Ovary (tissue), 9 donors: Measurements from ENCODE around the gene SLC36A3. TPM values are rescaled to one million over a fixed set of nuclear protein-coding genes. Genes with fewer than 3 reads are reported as not detected.
"Not testable (repeated sequence)": the region's sequence is repeated elsewhere in the genome, so short reads cannot be mapped to it uniquely, and the experiment has no call there.

Experiments
- DNase-seq, 5 donors: peaks; one replicate each; pipeline ENCODE4 v3.0.0-alpha.2; 2019 to 2020
- H3K27ac ChIP-seq, 2 donors: fragments of 200-600 bp; one replicate each; pipeline versions ENCODE4 v1.5.1 to v1.8.0; 2019 to 2022
- H3K27me3 ChIP-seq: fragments of 200-600 bp; one replicate; pipeline ENCODE4 v1.8.0; 2022
- H3K36me3 ChIP-seq: fragments of 200-600 bp; sonication (generic); one replicate; pipeline ENCODE4 v1.5.1; 2019
- H3K4me1 ChIP-seq: one replicate; pipeline ENCODE4 v1.8.1; 2013; ENCODE audit warnings: mild to moderate bottlenecking, moderate library complexity; ENCODE audit not compliant: insufficient read depth
- H3K4me3 ChIP-seq: fragments of 200-600 bp; sonication (generic); one replicate; pipeline ENCODE4 v1.5.1; 2017
- H3K9me3 ChIP-seq, 2 donors: fragments of 200-600 bp in 1 of 2; sonication (generic) in 1 of 2; one replicate each; pipeline versions ENCODE4 v1.5.1 to v1.8.1; 2013 to 2019; ENCODE audit warnings: mild to moderate bottlenecking in 1 of 2, moderate library complexity in 1 of 2
- EP300 ChIP-seq: sonication (generic); formaldehyde crosslinking; IDR thresholded peaks from one replicate; pipeline ENCODE4 v1.6.1; 2017; ENCODE audit warnings: antibody characterized with exemption
- POLR2A ChIP-seq: fragments of 450-650 bp; IDR thresholded peaks from one replicate; pipeline ENCODE4 v1.6.1; 2017; ENCODE audit warnings: antibody characterized with exemption, mild to moderate bottlenecking, moderate library complexity
- WGBS, 3 donors: extraction: QIAGEN DNeasy Blood & Tissue Kit in 1 of 3; methylation state at CpG; one replicate each; pipeline versions ENCODE4 v1.1.5 to v1.1.7; 2013 to 2017; 5-methylcytosine and 5-hydroxymethylcytosine counted together
- intact Hi-C, 4 donors: fragments of 100-400 bp; cut with DNase I; formaldehyde crosslinking; loops; one replicate each; pipeline versions ENCODE4 v1.11.0 to v1.15.1; 2022 to 2023
- polyA plus RNA-seq, 2 donors: library from polyadenylated mRNA; stranded (reverse); fragments of 200-250 nt in 1 of 2; fragments of 350-450 nt in 1 of 2; fragmentation: Illumina TruSeq in 1 of 2; extraction: RNeasy Lipid Tissue Mini Kit (QIAGEN cat#74804) in 1 of 2; gene quantifications; one replicate each; pipeline ENCODE4 v1.2.3, GENCODE V29; 2013 to 2014
- total RNA-seq, 7 donors: library from RNA; depleted of rRNA in 2 of 7; stranded (reverse); fragments of >200 nt in 2 of 7; fragmentation: NEBNext Ultra II Directional in 3 of 7; extraction: Animal tissue kit (Norgen Biotek cat#: 25700) in 3 of 7; gene quantifications; one replicate each; pipeline versions ENCODE4 v1.1.0 to v1.2.4, GENCODE V29; 2016 to 2023
- TF ChIP-seq, protein P1 (sequence below), 3 donors: fragments of 450-650 bp in 2 of 3; fragments of 200-600 bp in 1 of 3; IDR thresholded peaks; one replicate each; pipeline versions ENCODE4 v1.5.1 to v1.8.0; 2016 to 2022; ENCODE audit warnings: antibody characterized with exemption in 3 of 3, mild to moderate bottlenecking in 1 of 3
- donor health status: DM: no; HTN: no; CAD: no; lungs with moderate emphysema.
- donor health status: DM: no; HTN: no; CAD: no.
- donor health status: Bipolar disorder and iron deficiency.
- donor health status: DM: yes; HTN: yes; CAD: no.
- donor health status: DM: no; HTN: no; CAD: no.
- donor health status: DM: yes; HTN: yes; CAD: no.

The SLC36A3 gene
- total and polyA plus RNA-seq, 9 donors = not detected

DNA sequence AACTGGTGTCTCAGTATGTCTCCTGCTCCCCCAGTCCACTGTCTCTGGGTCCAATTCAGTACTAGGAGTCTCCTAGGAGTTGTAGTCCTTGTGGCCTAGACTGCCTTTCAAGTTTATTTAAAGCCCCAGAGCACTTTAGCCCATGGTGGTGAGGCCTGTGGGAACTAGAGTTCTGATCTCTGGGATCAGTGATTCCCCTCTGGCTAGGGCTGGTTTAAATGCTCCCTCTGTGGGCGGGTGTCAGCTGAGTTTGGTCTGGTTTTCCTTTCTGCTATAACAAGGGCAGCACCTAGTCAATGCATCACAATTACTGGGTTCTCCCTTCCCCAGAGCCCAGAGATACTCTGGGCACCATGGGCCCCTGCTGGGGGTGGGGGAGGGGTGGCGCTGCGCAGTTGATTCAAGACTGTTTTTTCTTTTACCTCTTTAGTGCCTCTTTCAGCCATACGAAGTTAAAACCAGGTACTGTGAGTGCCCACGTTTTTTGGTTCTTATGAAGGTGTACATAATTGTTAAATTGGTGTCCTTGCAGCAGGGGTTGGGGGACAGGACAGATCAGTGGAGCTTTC lies 9.3 kb upstream of the SLC36A3 start:
- Histone ChIP-seq H3K4me3 (no peak overlapping the region), H3K9me3 (no peaks in the 10 kb centered on the region), H3K27ac (no peak overlapping the region), H3K4me1 (no peaks in the 10 kb centered on the region), H3K36me3 (no peaks in the 10 kb centered on the region), H3K27me3 (no peaks in the 10 kb centered on the region)
- 73 to 82% (median 82%) methylated on average over 5 of the region's 5 CpGs for WGBS, 3 donors
- no peak for DNase-seq
- TF ChIP-seq POLR2A = no peak
- no peak for TF ChIP-seq EP300
- TF ChIP-seq, protein P1, sequence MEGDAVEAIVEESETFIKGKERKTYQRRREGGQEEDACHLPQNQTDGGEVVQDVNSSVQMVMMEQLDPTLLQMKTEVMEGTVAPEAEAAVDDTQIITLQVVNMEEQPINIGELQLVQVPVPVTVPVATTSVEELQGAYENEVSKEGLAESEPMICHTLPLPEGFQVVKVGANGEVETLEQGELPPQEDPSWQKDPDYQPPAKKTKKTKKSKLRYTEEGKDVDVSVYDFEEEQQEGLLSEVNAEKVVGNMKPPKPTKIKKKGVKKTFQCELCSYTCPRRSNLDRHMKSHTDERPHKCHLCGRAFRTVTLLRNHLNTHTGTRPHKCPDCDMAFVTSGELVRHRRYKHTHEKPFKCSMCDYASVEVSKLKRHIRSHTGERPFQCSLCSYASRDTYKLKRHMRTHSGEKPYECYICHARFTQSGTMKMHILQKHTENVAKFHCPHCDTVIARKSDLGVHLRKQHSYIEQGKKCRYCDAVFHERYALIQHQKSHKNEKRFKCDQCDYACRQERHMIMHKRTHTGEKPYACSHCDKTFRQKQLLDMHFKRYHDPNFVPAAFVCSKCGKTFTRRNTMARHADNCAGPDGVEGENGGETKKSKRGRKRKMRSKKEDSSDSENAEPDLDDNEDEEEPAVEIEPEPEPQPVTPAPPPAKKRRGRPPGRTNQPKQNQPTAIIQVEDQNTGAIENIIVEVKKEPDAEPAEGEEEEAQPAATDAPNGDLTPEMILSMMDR (IDR thresholded peaks at IDR 0.05) = no peak
- intact Hi-C loops = no loop called here

- Histone ChIP-seq H3K27me3 (no peaks in the 10 kb centered on the region), H3K36me3 (no peaks in the 10 kb centered on the region), H3K4me1 (no peaks in the 10 kb centered on the region), H3K9me3 (no peaks in the 10 kb centered on the region), H3K27ac (no peak overlapping the region), H3K4me3 (no peak overlapping the region)
- TF ChIP-seq POLR2A (no peak), EP300 (no peak)
- TF ChIP-seq, protein P1 (IDR thresholded peaks at IDR 0.05) = no peak
- no peak for DNase-seq
- intact Hi-C loops = no loop called here
Observed at GRCh38 chr5:151310932-151311331, 7.4 kb upstream of the SLC36A3 start.

GRCh38 chr5:151309821-151310220 lies 6.3 kb upstream of the SLC36A3 start:
- intact Hi-C loops, H3K27ac ChIP-seq, DNase-seq, H3K36me3 ChIP-seq, H3K27me3 ChIP-seq, H3K9me3 ChIP-seq, H3K4me1 ChIP-seq, H3K4me3 ChIP-seq: not testable (repeated sequence)
- WGBS, 3 donors = 85 to 92% (median 90%) methylated on average over 15 of the region's 15 CpGs

GRCh38 chr5:151309266-151309665 lies 5.7 kb upstream of the SLC36A3 start:
- intact Hi-C loops, H3K27me3 ChIP-seq, H3K4me3 ChIP-seq, H3K9me3 ChIP-seq, H3K4me1 ChIP-seq, H3K36me3 ChIP-seq, DNase-seq, H3K27ac ChIP-seq: not testable (repeated sequence)
- WGBS, 3 donors = 96 to 97% (median 96%) methylated on average over 24 to 27 of the region's 27 CpGs

- WGBS, 3 donors = 32 to 90% (median 88%) methylated on average over 6 of the region's 6 CpGs
- Histone ChIP-seq H3K9me3 (no peaks in the 10 kb centered on the region), H3K27me3 (no peaks in the 10 kb centered on the region), H3K27ac (no peak overlapping the region), H3K4me1 (no peaks in the 10 kb centered on the region), H3K36me3 (no peaks in the 10 kb centered on the region), H3K4me3 (no peak overlapping the region)
- no peak for DNase-seq
- intact Hi-C loops = no loop called here
- no peak for TF ChIP-seq EP300
- TF ChIP-seq, protein P1 (IDR thresholded peaks at IDR 0.05) = no peak
- TF ChIP-seq POLR2A = no peak
Observed at GRCh38 chr5:151298063-151298855, 5.3 kb downstream of the SLC36A3 start.
